Epithelial cell of proximal tubule (primary cell): ENCODE data around the gene RAPGEF5. TPM values are rescaled to one million over a fixed set of nuclear protein-coding genes. Genes with fewer than 3 reads are reported as not detected.

ENCODE experiments used
- DNase-seq: peaks from one replicate; pipeline ENCODE4 v3.0.0-alpha.2; 2011; ENCODE audit warnings: low read depth
- H3K4me3 ChIP-seq: 2 replicates; pipeline ENCODE4 v1.5.1; 2011; ENCODE audit warnings: low read depth, mild to moderate bottlenecking, low read length
- total RNA-seq: library from RNA; depleted of rRNA; stranded (reverse); fragments of >200 nt; gene quantifications from 2 replicates; pipeline ENCODE4 v1.2.3, GENCODE V29; 2015
- TF ChIP-seq, protein P1 (sequence below): conservative IDR thresholded peaks from 2 replicates; pipeline ENCODE4 v1.5.1; 2012; ENCODE audit warnings: low read depth, mild to moderate bottlenecking, low read length

The RAPGEF5 gene
- total RNA-seq, 1 donor from 2014 or later = 8.3 TPM

GRCh38 chr7:22268884-22269421 lies 88.0 kb downstream of the RAPGEF5 start:
- TF ChIP-seq, protein P1, sequence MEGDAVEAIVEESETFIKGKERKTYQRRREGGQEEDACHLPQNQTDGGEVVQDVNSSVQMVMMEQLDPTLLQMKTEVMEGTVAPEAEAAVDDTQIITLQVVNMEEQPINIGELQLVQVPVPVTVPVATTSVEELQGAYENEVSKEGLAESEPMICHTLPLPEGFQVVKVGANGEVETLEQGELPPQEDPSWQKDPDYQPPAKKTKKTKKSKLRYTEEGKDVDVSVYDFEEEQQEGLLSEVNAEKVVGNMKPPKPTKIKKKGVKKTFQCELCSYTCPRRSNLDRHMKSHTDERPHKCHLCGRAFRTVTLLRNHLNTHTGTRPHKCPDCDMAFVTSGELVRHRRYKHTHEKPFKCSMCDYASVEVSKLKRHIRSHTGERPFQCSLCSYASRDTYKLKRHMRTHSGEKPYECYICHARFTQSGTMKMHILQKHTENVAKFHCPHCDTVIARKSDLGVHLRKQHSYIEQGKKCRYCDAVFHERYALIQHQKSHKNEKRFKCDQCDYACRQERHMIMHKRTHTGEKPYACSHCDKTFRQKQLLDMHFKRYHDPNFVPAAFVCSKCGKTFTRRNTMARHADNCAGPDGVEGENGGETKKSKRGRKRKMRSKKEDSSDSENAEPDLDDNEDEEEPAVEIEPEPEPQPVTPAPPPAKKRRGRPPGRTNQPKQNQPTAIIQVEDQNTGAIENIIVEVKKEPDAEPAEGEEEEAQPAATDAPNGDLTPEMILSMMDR = no peak
- DNase-seq = no peak
- H3K4me3 ChIP-seq = no peak overlapping the region

DNA sequence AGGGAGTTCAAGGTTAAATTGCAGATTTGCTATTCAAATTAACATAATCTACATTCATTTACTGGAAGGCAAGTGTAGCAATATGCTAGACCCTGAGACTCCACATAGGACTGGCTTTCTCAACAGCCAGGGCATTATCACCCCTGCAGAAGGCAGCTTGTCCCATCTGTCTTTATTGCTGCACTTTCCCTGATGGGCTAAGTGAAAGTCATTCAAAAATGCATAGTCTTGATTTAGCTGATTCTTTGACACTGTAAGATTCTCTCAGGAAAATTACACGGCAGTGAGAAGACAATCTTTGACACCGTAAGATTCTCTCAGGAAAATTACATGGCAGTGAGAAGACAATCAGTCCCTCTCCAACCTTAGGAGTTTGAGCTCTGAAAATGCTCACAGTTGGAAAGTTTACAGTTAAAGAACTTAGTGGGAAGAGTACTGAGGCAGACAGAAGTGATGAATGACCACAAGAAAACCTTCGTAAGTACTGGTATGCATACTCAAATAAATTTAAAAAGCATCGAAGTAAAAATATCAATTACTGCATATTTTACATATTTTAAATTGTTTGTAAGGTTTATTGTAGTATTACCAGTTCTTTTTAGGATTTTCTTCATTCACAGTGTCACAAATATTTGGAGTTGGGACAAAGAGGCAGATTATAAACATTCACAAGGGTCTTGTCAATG lies 88.9 kb downstream of the RAPGEF5 start:
- no peak overlapping the region for H3K4me3 ChIP-seq
- TF ChIP-seq, protein P1 = no peak
- no peak for DNase-seq

GRCh38 chr7:22262538-22262937 lies 94.4 kb downstream of the RAPGEF5 start:
- no peak for DNase-seq
- TF ChIP-seq, protein P1 = no peak

GRCh38 chr7:22256541-22257096 lies 100.3 kb downstream of the RAPGEF5 start:
- TF ChIP-seq, protein P1 = no peak
- H3K4me3 ChIP-seq = no peak overlapping the region
- no peak for DNase-seq

More at GRCh38 chr7:22262538-22262937, 94.4 kb downstream of the RAPGEF5 start:
- no peak overlapping the region for H3K4me3 ChIP-seq

- TF ChIP-seq, protein P1 = no peak
- no peak for DNase-seq
- H3K4me3 ChIP-seq = no peak overlapping the region
These were observed 101.1 kb downstream of the RAPGEF5 start for GRCh38 chr7:22255834-22256233.

DNA sequence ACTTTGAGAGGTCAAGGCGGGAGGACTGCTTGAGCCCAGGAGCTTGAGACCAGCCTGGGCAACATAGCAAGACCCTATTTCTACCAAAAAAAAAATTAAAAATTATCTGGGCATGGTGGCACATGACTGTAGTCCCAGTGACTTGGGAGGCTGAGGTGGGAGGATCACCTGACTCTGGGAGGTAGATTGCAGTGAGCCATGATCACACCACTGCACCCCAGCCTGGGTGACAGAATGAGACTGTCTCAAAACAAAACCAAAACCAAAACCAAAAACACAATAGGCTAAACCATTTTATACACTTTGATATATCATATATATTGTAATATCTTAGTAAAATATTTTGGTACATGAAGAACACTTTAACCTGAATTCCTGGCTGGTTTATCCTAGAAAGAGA lies 101.6 kb downstream of the RAPGEF5 start:
- H3K4me3 ChIP-seq = no peak overlapping the region
- TF ChIP-seq, protein P1 = no peak
- no peak for DNase-seq
